Heart right ventricle (tissue), 16 donors: ENCODE data around the gene TEX2. TPM values are rescaled to one million over a fixed set of nuclear protein-coding genes. Genes with fewer than 3 reads are reported as not detected.
A peak's percentile ranks its signal among the peaks of the same experiment; 100 is the strongest.
"Not testable (repeated sequence)": the region's sequence is repeated elsewhere in the genome, so short reads cannot be mapped to it uniquely, and the experiment has no call there.

Experiments
- ATAC-seq, 8 donors: fragments of 200-7000 bp; cut with Tn5 transposase; one replicate each; pipeline ENCODE4 v1.9.1; 2020; ENCODE audit warnings: mild to moderate bottlenecking in 8 of 8, moderate library complexity in 8 of 8, moderate number of reproducible peaks in 1 of 8
- DNase-seq, 2 donors: peaks; one replicate each; pipeline ENCODE4 v3.0.0-alpha.2; 2020
- H3K27ac ChIP-seq, 10 donors: fragments of 200-600 bp; sonication (generic) in 2 of 10; one replicate each; pipeline versions ENCODE4 v1.5.0 to v1.8.0; 2020 to 2022; ENCODE audit warnings: mild to moderate bottlenecking in 3 of 10
- H3K27me3 ChIP-seq, 7 donors: fragments of 200-600 bp; one replicate each; pipeline ENCODE4 v1.8.0; 2021 to 2022; ENCODE audit warnings: mild to moderate bottlenecking in 2 of 7
- H3K36me3 ChIP-seq, 9 donors: fragments of 200-600 bp; sonication (generic) in 1 of 9; one replicate each; pipeline versions ENCODE4 v1.5.0 to v1.8.0; 2020 to 2022; ENCODE audit warnings: mild to moderate bottlenecking in 2 of 9
- H3K4me1 ChIP-seq, 9 donors: fragments of 200-600 bp; sonication (generic) in 1 of 9; one replicate each; pipeline versions ENCODE4 v1.5.0 to v1.8.0; 2020 to 2022; ENCODE audit warnings: mild to moderate bottlenecking in 4 of 9
- H3K4me3 ChIP-seq, 10 donors: fragments of 200-600 bp; sonication (generic) in 2 of 10; one replicate each; pipeline versions ENCODE4 v1.5.0 to v1.8.0; 2020 to 2022; ENCODE audit warnings: mild to moderate bottlenecking in 7 of 10, moderate library complexity in 2 of 10
- H3K9me3 ChIP-seq, 11 donors: fragments of 200-600 bp in 10 of 11; sonication (generic) in 2 of 11; one replicate each; pipeline versions ENCODE4 v1.5.0 to v1.8.0; 2013 to 2022; ENCODE audit warnings: mild to moderate bottlenecking in 2 of 11, control low read depth in 1 of 11, moderate library complexity in 1 of 11
- WGBS, 2 donors: extraction: QIAGEN DNeasy Blood & Tissue Kit; methylation state at CpG; one replicate each; pipeline ENCODE4 v1.1.7; 2013; ENCODE audit warnings: inconsistent platforms in 1 of 2; 5-methylcytosine and 5-hydroxymethylcytosine counted together
- intact Hi-C, 10 donors: fragments of 100-400 bp; cut with DNase I; formaldehyde crosslinking; loops; one replicate each; pipeline versions ENCODE4 v1.11.1 to v1.14.2; 2022
- polyA plus RNA-seq, 2 donors: library from polyadenylated mRNA; stranded (reverse); fragments of 200-250 nt; gene quantifications; one replicate each; pipeline ENCODE4 v1.2.3, GENCODE V29; 2013
- total RNA-seq, 10 donors: library from RNA; stranded (reverse); fragmentation: NEBNext Ultra II Directional in 3 of 10; extraction: Animal tissue kit (Norgen Biotek cat#: 25700) in 3 of 10; gene quantifications; one replicate each; pipeline versions ENCODE4 v1.2.1 to v1.2.4, GENCODE V29; 2021 to 2023
- TF ChIP-seq, protein P1 (sequence below), 9 donors: fragments of 200-600 bp; sonication (generic) in 2 of 9; IDR thresholded peaks; one replicate each; pipeline versions ENCODE4 v1.5.0 to v1.8.0; 2021 to 2022; ENCODE audit warnings: antibody characterized with exemption in 9 of 9, mild to moderate bottlenecking in 5 of 9, moderate library complexity in 1 of 9
- donor health status: Arrhythmogenic right ventricular cardiomyopathy.
- donor health status: ischemic (EF 13 %, LVEDD 7.1; RV severe dilation, severe dysfunction).
- donor health status: healthy with polysubstance abuse.
- donor health status: DM: no; HTN: yes; CAD: no.
- donor health status: DM: no; HTN: no; CAD: no.
- donor health status: ischemic (EF 25% LVEDD 6.9; RV normal size, moderate dysfunction).
- donor health status: ischemic (EF 25% LVEDD 5.7; RV mildly dilated, moderate dysfunction).
- donor health status: healthy.
- donor health status: DM: yes; HTN: yes; CAD: no.
- donor health status: Ischemic cardiomyopathy.
- donor health status: ischemic (EF 35%, LVEDD 5.7; RV mildly dilated, moderate dysfunction).
- donor health status: nonischemic (EF 11% LVEDD 7.7; RV severe dilation, severe dysfunction).
- donor health status: DM: yes; HTN: yes; CAD: no.
- donor health status: PGD.
- donor health status: ischemic (EF 29% LVEDD 5.4; RV normal size, mild dysfunction).
- donor health status: nonischemic (EF 23%, LVEDD 6.1; RV moderate dilation, normal function).

TEX2 gene
- total and polyA plus RNA-seq, 12 donors: 15.9 to 60.5 (median 54.5) TPM

DNA sequence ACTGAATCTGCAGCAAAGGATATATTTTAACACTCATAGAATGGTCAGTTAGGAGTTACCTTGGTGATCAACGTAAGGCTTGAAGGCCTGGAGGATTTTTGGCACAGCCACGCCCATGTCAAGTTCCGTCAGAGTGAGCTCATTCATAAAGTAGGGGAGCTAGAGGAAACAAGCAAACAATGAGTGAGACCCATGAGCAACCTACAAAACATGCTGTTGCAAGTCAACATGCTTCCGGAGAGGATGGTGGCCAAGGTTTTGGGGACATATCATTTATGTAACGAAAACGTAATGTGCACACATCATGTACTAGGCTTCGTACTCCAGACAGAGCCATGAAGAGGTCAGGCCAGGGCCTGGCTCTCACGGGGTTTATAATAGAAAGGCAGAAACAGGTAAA, 92.0 kb downstream of the TEX2 start:
- Histone ChIP-seq H3K36me3 (peaks cover 0 to 57% (median 3%) of the 10 kb centered on the region in 9 donors), H3K4me1 (peaks cover 0 to 51% (median 27%) of the 10 kb centered on the region in 9 donors), H3K4me3 (no peak overlapping the region), H3K9me3 (no peaks in the 10 kb centered on the region), H3K27me3 (no peaks in the 10 kb centered on the region), H3K27ac (peak overlapping the region in 8 of 10 donors; percentile 45 to 77 (median 62))
- peak in 7 of 8 donors; percentile 9 to 84 (median 57) for ATAC-seq
- intact Hi-C loops: no loop called here
- 66 to 81% methylated on average over 8 of the region's 8 CpGs for WGBS, 2 donors
- TF ChIP-seq, protein P1, sequence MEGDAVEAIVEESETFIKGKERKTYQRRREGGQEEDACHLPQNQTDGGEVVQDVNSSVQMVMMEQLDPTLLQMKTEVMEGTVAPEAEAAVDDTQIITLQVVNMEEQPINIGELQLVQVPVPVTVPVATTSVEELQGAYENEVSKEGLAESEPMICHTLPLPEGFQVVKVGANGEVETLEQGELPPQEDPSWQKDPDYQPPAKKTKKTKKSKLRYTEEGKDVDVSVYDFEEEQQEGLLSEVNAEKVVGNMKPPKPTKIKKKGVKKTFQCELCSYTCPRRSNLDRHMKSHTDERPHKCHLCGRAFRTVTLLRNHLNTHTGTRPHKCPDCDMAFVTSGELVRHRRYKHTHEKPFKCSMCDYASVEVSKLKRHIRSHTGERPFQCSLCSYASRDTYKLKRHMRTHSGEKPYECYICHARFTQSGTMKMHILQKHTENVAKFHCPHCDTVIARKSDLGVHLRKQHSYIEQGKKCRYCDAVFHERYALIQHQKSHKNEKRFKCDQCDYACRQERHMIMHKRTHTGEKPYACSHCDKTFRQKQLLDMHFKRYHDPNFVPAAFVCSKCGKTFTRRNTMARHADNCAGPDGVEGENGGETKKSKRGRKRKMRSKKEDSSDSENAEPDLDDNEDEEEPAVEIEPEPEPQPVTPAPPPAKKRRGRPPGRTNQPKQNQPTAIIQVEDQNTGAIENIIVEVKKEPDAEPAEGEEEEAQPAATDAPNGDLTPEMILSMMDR (IDR thresholded peaks at IDR 0.05): no peak
- DNase-seq: peak in 1 of 2 donors; percentile 43

DNA sequence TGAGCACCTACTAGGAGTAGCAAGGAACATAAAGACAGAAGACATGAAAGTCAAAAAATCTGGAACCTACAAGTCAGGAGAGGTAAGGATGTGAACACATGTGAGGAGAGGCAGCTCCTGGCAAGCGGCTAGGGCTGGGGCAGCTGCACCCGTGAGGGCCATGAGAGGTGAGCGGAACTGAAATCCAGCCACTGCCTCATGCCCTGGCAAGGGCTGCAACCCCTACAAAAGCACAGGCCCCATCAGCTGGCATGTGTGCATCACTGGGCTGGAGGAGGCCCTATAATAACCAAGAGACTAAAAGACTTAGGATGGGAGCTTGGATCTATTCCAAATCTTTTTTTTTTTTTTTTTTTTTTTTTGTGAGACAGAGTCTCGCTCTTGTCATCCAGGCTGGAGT, 92.8 kb downstream of the TEX2 start:
- intact Hi-C loops: no loop called here
- TF ChIP-seq, protein P1 (IDR thresholded peaks at IDR 0.05): no peak

DNA sequence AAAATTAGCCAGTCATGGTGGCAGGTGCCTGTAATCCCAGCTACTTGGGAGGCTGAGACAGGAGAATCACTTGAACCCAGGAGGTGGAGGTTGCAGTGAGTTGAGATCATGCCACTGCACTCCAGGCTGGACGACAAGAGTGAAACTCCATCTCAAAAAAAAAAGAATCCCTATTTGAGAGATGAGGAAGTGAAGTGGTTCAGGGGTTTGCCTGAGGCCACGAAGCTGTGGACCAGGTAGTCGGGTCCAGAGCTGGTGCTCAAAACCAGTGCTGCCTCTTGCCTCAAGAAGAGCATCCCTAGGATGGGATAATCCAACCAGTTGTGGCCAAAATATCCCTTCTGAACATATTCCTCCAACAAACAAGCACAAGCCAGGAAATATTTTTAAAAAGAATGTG, 95.4 kb downstream of the TEX2 start:
- 87 to 97% methylated on average over 3 of the region's 3 CpGs for WGBS, 2 donors
- H3K27ac ChIP-seq, H3K27me3 ChIP-seq, H3K4me3 ChIP-seq, H3K9me3 ChIP-seq, intact Hi-C loops, DNase-seq, ATAC-seq: not testable (repeated sequence)
- Histone ChIP-seq H3K36me3 (peaks cover 0 to 64% (median 13%) of the 10 kb centered on the region in 9 donors), H3K4me1 (peaks cover 0 to 37% (median 15%) of the 10 kb centered on the region in 9 donors)

More for the DNA sequence above, 92.8 kb downstream of the TEX2 start:
- DNase-seq: no peak
- H3K27me3 ChIP-seq: no peaks in the 10 kb centered on the region
- 92 to 94% methylated on average over 4 of the region's 4 CpGs for WGBS, 2 donors
- H3K9me3 ChIP-seq: no peaks in the 10 kb centered on the region
- no peak overlapping the region for H3K4me3 ChIP-seq
- peaks cover 0 to 57% (median 11%) of the 10 kb centered on the region in 9 donors for H3K36me3 ChIP-seq
- H3K4me1 ChIP-seq: peaks cover 0 to 44% (median 20%) of the 10 kb centered on the region in 9 donors
- H3K27ac ChIP-seq: peak overlapping the region in 6 of 10 donors; percentile 12 to 77 (median 60)
- ATAC-seq: no peak

DNA sequence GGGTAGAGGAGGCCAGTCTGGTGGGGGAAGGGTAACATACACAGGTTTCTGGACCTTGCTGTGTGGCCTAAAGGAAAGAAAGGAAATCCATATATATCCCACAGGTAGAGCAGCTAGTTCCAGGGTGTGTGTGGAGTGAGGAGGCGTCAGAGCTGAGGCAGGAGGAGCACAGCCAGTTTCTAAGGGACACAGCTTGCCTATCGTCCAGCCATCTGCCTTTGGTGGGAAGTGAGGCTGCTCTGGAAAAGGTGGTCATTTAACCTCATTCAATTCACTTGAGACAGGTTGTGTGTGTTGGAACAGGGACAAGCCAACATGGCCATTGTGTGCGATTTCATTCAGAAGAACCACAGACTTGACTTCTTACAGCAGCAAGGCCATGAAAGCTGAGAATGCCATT, 96.2 kb downstream of the TEX2 start:
- Histone ChIP-seq H3K27me3 (no peaks in the 10 kb centered on the region), H3K27ac (no peak overlapping the region), H3K36me3 (peaks cover 0 to 64% (median 13%) of the 10 kb centered on the region in 9 donors), H3K9me3 (no peaks in the 10 kb centered on the region), H3K4me3 (no peak overlapping the region), H3K4me1 (peaks cover 0 to 34% (median 15%) of the 10 kb centered on the region in 9 donors)
- DNase-seq (no peak), ATAC-seq (no peak)
- TF ChIP-seq, protein P1 (IDR thresholded peaks at IDR 0.05): no peak
- intact Hi-C loops: no loop called here
- WGBS, 2 donors: 92 to 96% methylated on average over 3 of the region's 3 CpGs

DNA sequence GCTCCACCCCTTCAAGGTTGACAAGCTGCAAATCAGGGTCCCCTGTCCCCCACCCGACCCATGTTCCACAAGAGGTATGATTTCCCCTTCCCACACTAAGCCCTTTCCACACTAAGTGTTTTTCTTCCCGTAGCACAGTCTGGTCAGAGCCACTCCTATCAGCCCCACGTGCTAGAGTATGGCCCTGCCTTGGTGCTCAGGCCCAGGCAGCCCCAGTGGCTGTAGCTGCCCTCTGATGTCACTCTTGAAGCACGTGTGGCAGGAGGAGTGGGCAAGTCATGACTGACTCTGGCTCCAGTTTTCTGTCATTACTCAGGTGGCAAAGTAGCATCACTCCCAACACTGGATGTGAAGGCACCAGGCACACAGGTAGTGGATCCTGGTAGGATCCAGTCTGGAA, 97.7 kb downstream of the TEX2 start:
- peak in 1 of 8 donors; percentile 29 for ATAC-seq

More for the DNA sequence above, 97.7 kb downstream of the TEX2 start:
- TF ChIP-seq, protein P1 (IDR thresholded peaks at IDR 0.05): no peak
- 84 to 87% methylated on average over 4 of the region's 4 CpGs for WGBS, 2 donors
- Histone ChIP-seq H3K36me3 (peaks cover 0 to 60% (median 17%) of the 10 kb centered on the region in 9 donors), H3K27ac (no peak overlapping the region), H3K9me3 (no peaks in the 10 kb centered on the region), H3K4me1 (peaks cover 0 to 20% (median 10%) of the 10 kb centered on the region in 9 donors), H3K4me3 (no peak overlapping the region), H3K27me3 (no peaks in the 10 kb centered on the region)
- no peak for DNase-seq
- intact Hi-C loops: no loop called here
